Measurements from ENCODE around the gene SYNDIG1.

DNA sequence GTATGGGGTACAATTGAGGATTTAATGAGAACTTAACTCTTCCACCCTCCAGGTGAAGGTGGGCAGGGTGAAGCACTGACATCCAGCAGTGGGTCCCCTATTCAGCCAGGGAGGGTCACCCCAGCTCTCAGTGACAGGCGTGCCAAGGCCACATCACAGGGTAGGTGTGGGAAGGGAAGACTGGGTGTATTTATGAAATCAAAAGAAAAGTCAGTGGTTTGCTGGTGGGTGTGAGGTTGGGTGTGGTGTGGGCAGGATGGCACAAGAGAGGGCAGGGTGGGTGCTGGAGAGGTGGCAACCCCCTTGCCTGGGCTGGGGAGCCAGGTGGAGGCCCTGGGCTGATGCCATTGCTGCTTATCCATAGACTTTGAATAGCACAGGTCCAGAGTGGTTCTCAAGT is 16.6 kb downstream of the SYNDIG1 start:
- TF ChIP-seq EP300 (IDR thresholded peaks at IDR 0.05; ENCODE audit: low read depth) (no peak), POLR2AphosphoS5 (IDR thresholded peaks at IDR 0.05) (no peak)

All from transverse colon (tissue), 3 donors.